Measurements from ENCODE around the gene CCND3. TPM values are rescaled to one million over a fixed set of nuclear protein-coding genes. Genes with fewer than 3 reads are reported as not detected.

The CCND3 gene
- total RNA-seq, 4 donors from 2014 or later: 103 to 212 (median 145) TPM

- H3K27me3 ChIP-seq: no peaks in the 10 kb centered on the region
- H3K4me1 ChIP-seq: peaks cover 2 to 66% (median 34%) of the 10 kb centered on the region in 3 donors
- 42 to 80% methylated on average over 1 to 2 of the region's 4 CpGs for WGBS, 2 donors (ENCODE audit: low coverage in 1 of 2)
- no peak for ATAC-seq
- no peaks in the 10 kb centered on the region for H3K9me3 ChIP-seq
- no peak for TF ChIP-seq EP300 (IDR thresholded peaks at IDR 0.05)
- TF ChIP-seq CTCF (IDR thresholded peaks at IDR 0.05): no peak
- H3K36me3 ChIP-seq: peaks cover 0 to 40% of the 10 kb centered on the region in 2 donors
- no peak overlapping the region for H3K4me3 ChIP-seq
- H3K27ac ChIP-seq: peak overlapping the region in 3 of 4 donors; percentile 90 to 93 (median 92)
Observed at GRCh38 chr6:41937861-41938574, 3.6 kb downstream of the CCND3 start.

GRCh38 chr6:41937472-41937860 lies 4.1 kb downstream of the CCND3 start:
- H3K27me3 ChIP-seq: no peaks in the 10 kb centered on the region
- no peaks in the 10 kb centered on the region for H3K9me3 ChIP-seq
- H3K4me3 ChIP-seq: no peak overlapping the region
- no peak for ATAC-seq
- TF ChIP-seq POLR2AphosphoS5 (IDR thresholded peaks at IDR 0.05) (no peak), CTCF (IDR thresholded peaks at IDR 0.05) (no peak), EP300 (IDR thresholded peaks at IDR 0.05) (no peak), POLR2A (IDR thresholded peaks at IDR 0.05) (no peak)
- H3K4me1 ChIP-seq: peaks cover 2 to 64% (median 33%) of the 10 kb centered on the region in 3 donors
- 77% methylated on average over 2 of the region's 2 CpGs; no CpG with 5 or more reads in 1 of the 2 donors for WGBS, 2 donors (ENCODE audit: low coverage in 1 of 2)
- peak overlapping the region in 3 of 4 donors; percentile 90 to 93 (median 92) for H3K27ac ChIP-seq
- peaks cover 0 to 46% of the 10 kb centered on the region in 2 donors for H3K36me3 ChIP-seq

- Histone ChIP-seq H3K36me3 (peaks cover 0 to 58% of the 10 kb centered on the region in 2 donors), H3K27ac (peak overlapping the region in 3 of 4 donors; percentile 21 to 49 (median 40)), H3K9me3 (no peaks in the 10 kb centered on the region), H3K4me1 (peaks cover 2 to 56% (median 29%) of the 10 kb centered on the region in 3 donors), H3K4me3 (no peak overlapping the region), H3K27me3 (no peaks in the 10 kb centered on the region)
- WGBS, 2 donors (ENCODE audit: low coverage in 1 of 2): 13 to 43% methylated on average over 2 to 6 of the region's 10 CpGs
- peak; percentile 61 for ATAC-seq
- TF ChIP-seq CTCF (IDR thresholded peaks at IDR 0.05) (peak in 3 of 4 experiments; percentile 74 to 84 (median 79)), POLR2AphosphoS5 (IDR thresholded peaks at IDR 0.05) (no peak)
Observed at GRCh38 chr6:41936073-41936837, 5.4 kb downstream of the CCND3 start.

GRCh38 chr6:41935685-41936072 lies 5.9 kb downstream of the CCND3 start:
- Histone ChIP-seq H3K36me3 (peaks cover 0 to 64% of the 10 kb centered on the region in 2 donors), H3K4me3 (no peak overlapping the region), H3K4me1 (peaks cover 2 to 50% (median 29%) of the 10 kb centered on the region in 3 donors), H3K27me3 (no peaks in the 10 kb centered on the region), H3K9me3 (no peaks in the 10 kb centered on the region), H3K27ac (peak overlapping the region in 3 of 4 donors; percentile 21 to 49 (median 22))
- ATAC-seq: no peak
- WGBS, 2 donors (ENCODE audit: low coverage in 1 of 2): 80% methylated on average over 2 of the region's 8 CpGs; no CpG with 5 or more reads in 1 of the 2 donors
- TF ChIP-seq EP300 (IDR thresholded peaks at IDR 0.05) (no peak), POLR2AphosphoS5 (IDR thresholded peaks at IDR 0.05) (no peak), CTCF (IDR thresholded peaks at IDR 0.05) (no peak), POLR2A (IDR thresholded peaks at IDR 0.05) (no peak)

All from gastroesophageal sphincter (tissue), 4 donors.